Inferior parietal cortex (tissue), 1 donor: ENCODE measurements around the gene COL6A5.

Source experiments
- DNase-seq: peaks from one replicate; pipeline ENCODE4 v3.0.0-alpha.2; 2016; ENCODE audit errors: extremely low spot score

COL6A5 gene

DNA sequence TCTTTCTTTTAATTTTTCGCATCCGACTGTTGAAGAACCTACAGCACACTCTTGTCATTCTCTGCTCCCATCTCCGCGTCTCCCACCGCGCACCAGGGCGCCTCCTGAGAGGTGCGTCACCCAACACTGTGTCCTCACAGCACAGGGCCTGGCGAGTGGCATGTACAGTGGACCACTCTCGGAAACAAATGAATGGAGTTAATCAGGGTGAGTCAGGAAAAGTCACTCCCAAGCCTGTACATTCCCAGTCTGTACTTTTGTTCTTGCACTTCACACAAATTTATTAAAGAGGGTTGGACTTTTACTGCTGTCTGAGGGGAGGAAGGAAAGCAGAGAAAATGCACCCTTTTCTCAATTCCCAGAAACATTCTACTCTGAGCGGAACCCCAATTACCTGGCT is 172.1 kb downstream of the COL6A5 start:
- no peak for DNase-seq

DNA sequence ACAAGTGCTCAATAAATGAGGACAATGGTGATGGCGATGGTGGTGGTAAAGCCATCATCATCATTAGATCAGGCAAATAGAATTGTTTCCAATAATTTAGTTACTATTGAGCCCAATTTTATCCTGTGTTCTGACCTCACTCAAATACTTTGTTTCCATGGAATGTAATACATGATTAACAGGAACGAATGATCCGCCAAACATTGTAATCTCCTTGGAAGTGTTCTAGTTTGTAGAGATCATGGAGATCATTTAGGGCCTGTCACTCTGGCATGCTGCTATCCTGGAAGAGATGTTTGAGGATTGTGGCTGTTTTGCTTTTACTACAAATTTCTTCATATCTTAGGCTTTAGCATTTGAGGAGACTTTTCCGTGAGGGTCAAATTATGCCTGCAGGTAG is 174.3 kb downstream of the COL6A5 start:
- DNase-seq: no peak

DNA sequence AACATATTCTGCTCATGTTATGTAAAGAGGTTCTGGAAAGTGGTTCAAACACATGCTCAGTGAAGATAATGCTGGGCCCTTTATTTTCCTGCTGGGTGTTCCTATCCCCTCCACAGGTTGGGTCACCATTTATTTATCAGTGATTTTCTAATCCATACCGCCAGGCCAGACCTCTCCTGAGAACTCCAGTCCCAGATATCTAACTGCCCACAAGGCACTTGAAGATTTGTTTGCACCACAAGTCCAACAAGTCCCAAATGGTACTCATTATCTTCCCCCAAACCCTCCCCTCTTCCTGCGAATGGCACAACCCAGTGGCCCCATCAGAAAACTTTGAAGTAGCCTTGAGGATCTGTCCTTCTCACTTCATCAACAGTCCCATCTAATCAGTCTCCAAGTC is 176.9 kb downstream of the COL6A5 start:
- DNase-seq: no peak

DNA sequence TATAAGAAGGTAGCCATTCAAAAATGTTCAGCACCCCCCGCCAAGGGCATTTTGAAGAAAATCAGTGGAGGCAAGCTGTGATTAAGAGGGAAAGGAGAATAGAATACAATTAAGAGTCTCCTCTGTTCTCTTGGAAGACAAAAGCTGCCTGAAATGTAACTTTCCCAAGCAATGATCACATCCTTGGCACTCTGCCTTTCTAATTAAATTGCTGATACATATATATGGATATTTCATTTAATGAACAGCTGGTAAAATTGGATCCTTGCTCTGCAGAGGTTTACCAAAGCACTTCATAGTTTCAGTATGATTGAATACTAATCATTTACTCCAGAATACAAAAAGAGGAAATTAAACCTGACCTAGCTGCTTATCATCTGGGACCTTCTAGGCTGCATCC is 182.0 kb downstream of the COL6A5 start:
- DNase-seq: no peak

DNA sequence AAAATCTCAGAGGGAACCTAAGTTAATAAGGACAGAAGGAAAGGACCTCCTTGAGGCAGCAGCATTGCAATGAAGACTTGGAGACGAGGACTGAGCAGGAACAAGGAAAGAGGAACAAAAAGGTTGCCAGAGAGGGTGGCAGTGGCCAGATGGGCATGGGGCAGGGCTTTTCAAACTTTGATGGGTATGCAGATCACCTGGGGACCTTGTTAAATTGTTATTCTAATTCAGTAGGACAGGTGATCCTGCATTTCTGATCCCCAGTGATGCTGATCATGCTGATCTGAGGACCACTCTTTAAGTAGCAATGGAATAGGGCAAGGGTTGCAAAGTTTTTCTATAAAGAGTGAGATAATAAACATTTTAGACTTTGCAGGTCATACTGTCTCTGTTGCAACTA is 182.6 kb downstream of the COL6A5 start:
- no peak for DNase-seq

DNA sequence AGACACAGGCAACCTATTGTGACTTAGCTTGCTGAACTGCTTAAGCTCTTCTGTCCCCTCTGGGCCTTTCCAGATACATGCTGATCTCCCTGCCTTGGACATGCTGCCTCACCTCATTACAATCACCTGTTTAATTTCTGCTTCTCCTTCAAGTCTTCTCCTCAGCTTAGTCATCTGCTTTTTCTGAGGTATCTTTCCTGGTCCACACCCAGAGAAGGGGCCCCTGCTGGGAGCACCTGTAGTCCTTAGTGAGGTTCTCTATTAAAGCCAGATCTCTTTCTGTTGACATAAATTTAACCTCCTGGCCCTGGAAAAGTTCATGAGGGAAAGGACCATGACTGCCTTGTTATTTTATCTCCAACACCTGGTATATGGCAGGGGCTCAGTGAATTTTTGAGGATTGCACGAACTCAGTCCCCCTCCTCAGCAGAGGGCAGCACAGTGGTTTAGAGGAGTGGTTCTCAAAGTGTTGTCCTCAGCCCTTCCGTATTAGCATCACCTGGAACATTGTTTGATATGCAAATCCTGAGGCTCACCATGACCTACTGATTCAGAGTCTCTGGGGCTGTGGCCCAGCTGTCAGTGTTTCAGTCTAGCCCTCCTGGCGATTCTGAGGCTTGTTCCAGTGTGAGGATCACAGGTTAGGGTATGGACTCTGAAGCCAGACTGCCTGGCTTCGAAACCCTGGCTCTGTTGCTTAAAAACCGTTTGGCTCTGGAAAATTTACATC is 184.2 kb downstream of the COL6A5 start:
- no peak for DNase-seq

DNA sequence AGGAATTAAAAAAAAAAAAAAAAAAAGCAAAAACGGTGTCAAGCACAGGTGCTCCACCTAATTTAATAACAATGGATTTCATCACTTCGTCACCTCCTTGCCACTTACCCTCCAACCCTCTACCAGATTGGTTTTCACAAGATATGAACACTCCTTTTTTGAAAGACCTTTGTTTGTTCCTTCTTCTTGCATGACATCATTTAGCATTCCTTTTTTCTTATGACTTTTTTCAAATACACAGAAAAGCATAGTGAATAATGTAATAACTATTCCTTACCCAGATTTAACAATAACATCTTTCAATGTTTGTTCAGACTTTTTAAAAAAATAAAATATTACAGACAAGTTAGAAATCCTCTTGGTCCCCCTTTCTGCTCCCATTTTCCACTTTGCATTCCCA is 187.8 kb downstream of the COL6A5 start:
- no peak for DNase-seq
